Thyroid gland (tissue), 4 donors: ENCODE results near the gene MDM2.

Experiments
- CTCF ChIP-seq, 6 experiments: fragments of 200-600 bp in 3 of 6; fragments of 450-650 bp in 3 of 6; sonication (generic) in 3 of 6; IDR thresholded peaks; one replicate each; pipeline ENCODE4 v1.5.1; 2016 to 2019; ENCODE audit warnings: antibody characterized with exemption in 6 of 6, mild to moderate bottlenecking in 2 of 6, inconsistent platforms in 1 of 6, moderate library complexity in 1 of 6
- POLR2A ChIP-seq, 2 donors: fragments of 450-650 bp; IDR thresholded peaks; one replicate each; pipeline ENCODE4 v1.6.1; 2017; ENCODE audit warnings: antibody characterized with exemption in 2 of 2, mild to moderate bottlenecking in 2 of 2, moderate library complexity in 1 of 2

DNA sequence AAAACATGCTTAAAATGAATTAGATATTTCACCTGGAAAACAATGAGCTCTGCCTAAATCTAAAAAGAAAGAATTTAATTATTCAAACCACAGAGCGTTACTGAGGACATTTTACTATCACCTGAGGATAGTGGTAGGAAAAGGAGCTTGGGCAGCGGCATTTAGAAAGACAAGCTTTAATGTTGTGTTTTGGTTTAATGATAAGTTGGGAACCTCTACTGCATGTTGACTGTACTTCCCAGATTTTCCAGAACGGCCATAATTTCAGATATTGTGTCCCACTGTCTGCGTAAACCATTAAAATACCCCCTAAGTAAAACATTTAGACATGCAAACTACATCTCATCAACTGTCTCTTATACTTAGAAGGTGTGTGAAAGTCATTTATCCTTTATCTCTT, 69.6 kb downstream of the MDM2 start:
- no peak for TF ChIP-seq CTCF (IDR thresholded peaks at IDR 0.05)
- no peak for TF ChIP-seq POLR2A (IDR thresholded peaks at IDR 0.05)
